HG02884 (cell line): ENCODE measurements around the gene NLGN4X.

Source experiments
- ATAC-seq: cut with Tn5 transposase; IDR thresholded peaks from one replicate; pipeline ENCODE4 v1.9.1; 2021; ENCODE audit warnings: mild to moderate bottlenecking, moderate library complexity; ENCODE audit not compliant: unreplicated experiment

Gene NLGN4X

GRCh38 chrX:6228720-6229119, at the start of gene NLGN4X:
Gene NLGN4X, minus strand, starts transcription at chrX:6228867. Its CDS starts 77,401 bp downstream, at chrX:6151466.
- ATAC-seq: no peak

DNA sequence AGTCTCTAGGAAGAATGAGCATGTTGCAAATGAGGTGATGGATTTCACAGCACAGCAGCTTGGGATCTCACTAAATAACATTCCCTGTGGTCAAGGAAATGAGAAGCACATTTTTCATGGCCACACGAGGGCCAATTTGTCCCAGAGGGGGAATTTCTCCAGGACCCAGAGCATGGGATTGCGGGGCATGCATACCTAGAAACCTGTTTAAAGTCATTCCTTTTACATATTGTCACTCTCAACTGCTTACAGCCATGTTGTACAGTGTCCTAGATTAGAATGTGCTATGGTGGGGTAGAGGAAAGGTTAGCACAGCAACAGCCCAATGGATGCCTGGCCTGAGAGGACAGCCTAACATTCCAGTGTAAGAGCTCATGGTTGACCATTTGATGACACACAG, 37.4 kb upstream of the NLGN4X start:
- no peak for ATAC-seq

GRCh38 chrX:6262959-6263358, 34.3 kb upstream of the NLGN4X start:
- no peak for ATAC-seq

DNA sequence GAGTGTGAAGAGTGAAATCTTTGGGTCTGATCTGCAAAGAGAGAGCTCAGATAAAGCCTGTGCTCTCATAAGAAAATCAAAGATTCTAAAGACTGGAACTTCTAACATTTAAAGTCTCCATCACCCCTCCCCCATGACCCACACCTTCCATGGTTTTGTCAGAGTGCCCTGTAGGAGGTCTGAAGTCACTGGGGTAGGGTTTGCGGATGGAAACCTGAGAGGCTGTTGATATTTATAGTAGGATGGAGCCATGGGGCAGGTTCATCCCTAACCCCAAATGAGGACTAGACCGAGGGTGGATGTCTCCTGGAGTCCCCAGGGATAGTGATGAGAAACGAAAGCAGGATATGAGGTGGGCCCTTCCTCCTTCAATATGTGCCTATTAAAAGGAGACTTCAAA, 28.4 kb upstream of the NLGN4X start:
- ATAC-seq: no peak

GRCh38 chrX:6244666-6245065, 16.0 kb upstream of the NLGN4X start:
- ATAC-seq: no peak

DNA sequence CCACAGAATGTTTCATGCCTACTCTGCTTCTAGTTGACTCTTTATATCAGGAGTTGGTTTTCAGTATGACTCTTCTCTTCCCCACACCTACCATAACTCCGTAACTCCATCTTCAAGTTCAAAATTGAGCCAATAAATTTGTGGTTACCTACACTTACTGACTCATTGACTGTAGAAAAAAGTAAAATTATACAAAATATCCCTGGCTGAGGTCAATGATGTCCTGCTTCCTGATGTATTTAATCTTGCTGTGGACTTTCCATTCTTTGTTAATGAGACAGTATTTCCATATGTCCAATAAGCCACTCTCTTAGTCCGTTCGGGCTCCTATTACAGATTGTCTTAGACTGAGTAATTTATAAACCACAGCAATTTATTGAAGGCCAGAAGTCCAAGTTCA, 9.9 kb upstream of the NLGN4X start:
- ATAC-seq: no peak

- ATAC-seq: no peak
Observed at GRCh38 chrX:6227935-6228334, 732 bp downstream of the NLGN4X start.

DNA sequence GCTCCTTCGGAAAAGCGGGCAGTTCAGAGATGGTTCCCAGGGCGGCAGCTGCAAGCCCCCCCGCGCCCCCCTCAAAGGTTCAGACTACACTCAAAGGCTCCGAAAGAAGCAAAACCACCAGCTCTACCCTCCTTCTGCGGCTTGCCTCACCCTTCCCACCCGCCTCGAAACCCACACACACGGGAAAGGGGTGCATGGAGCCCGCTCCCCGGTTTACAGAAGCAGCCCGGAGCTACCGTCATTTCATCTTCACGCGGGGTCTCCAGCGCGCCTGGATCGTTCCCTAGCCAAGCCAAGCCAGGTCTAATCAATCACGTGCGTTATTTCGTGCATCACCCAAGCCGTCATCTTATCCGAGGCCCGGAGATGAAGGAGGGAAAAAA, 1.2 kb downstream of the NLGN4X start:
- ATAC-seq: no peak

DNA sequence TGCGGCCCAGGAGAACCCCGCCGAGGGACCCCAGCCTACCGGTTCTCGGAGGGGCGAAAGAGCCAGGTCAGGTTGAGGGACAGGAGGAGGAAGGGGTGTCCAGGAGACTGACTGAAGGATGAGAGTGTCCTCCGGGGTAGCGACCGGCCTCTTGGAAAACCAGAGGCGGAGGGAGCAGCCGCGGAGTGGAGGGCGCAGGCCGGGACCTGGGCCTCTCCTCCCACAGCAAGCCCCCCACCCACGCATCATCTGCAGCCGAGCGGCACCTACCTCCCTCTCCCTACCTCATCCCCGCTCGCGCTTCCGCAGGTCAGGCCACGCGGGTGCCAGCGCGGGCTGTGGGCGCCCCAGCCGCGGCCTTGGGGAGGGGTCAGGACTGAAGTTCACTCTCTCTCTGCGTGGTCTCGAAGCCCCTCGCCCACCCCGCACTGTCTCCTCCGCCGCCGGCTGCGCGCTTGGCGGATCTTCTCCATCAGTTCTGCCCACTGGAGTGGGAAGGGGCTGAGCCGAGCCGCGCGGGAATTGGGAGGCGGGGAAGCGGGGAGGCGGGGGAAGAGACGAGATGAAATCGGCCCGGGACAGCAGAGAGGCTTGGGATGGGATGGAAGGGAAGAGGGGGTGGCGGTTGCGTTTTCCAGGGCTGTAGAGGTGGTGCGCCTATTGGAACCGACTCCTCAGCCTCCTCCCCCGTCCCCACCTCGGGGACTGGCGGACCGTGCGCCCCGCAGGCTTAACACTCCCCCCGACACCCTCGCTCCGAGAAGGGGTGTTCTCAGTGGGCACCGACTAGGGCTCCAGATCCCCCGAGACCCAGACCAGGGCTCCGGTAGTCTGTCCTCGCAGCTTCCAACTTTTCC, 1.8 kb downstream of the NLGN4X start:
- ATAC-seq: no peak

DNA sequence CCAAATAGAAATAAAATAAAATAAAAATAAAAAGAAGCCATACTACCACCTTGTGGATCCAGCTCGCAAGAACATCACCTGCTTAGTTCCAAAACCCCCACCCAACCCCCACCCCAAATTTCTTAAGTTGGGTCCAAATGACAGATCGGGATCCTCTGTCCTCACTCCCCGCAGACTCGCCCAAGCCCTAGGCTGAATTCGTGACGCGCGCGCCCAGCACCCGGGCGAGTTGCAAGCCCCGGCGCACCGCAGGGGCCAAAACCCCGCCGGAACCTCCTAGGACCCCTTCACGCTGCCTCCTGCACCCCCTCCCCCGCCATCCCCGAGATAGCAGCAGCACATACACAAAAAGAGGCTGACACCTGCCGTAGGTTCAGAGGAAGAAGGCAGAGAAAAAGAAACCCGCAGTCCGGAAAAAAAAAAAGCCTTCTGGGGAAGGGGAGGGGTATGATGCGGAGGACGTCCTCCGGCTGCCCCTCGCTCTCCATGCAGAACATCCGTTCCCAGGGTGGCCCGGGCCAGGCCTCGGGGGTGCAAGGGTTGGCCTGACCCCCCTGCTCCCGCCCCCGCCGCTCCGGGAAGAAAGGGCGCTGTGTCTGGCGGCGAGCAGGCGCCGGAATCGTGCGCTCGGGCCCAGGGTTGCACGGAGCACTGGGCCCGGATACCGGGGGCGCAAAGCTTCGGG, 2.6 kb downstream of the NLGN4X start:
- no peak for ATAC-seq

- ATAC-seq: no peak
Observed at GRCh38 chrX:6225288-6225910, 3.3 kb downstream of the NLGN4X start.

- no peak for ATAC-seq
Observed at GRCh38 chrX:6223516-6223915, 5.2 kb downstream of the NLGN4X start.

DNA sequence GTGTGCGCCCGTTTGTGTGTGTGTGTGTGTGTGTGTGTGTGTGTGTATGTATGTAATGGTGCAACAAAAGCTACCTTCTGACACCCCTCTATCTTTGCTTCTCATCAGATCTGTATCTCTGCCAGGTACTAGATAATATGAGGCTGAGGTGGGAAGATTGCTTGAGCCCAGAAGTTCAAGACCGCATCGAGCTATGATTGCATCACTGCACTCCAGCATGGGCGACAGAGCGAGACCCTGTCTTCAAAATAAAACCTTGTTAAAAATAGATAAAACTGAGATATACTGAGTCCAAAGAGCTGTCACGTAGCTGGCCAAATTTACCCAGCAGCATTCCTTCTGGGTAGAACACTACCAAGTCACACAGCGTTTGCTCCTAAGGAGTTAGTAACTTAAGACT, 18.4 kb downstream of the NLGN4X start:
- ATAC-seq: peak; percentile 50

GRCh38 chrX:6203462-6204215, 25.0 kb downstream of the NLGN4X start:
- no peak for ATAC-seq

GRCh38 chrX:6199486-6199885, 29.2 kb downstream of the NLGN4X start:
- ATAC-seq: no peak

DNA sequence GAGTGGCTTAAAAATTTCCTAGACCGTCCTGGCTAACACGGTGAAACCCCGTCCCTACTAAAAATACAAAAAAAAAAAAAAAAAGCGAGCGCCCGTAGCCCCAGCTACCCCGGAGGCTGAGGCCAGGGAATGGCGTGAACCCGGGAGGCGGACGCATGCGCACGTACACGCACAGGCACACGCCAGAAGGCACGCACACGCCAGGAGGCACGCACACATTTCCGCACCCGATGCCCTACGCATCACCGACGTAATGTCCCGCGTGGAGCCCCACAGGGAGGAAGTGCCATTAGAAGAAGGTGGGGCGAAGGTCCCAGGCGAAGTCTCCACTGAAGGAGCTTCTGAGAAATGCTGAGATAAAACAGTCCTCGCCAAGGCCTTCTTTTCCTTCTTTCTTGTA, 41.4 kb downstream of the NLGN4X start:
- no peak for ATAC-seq

DNA sequence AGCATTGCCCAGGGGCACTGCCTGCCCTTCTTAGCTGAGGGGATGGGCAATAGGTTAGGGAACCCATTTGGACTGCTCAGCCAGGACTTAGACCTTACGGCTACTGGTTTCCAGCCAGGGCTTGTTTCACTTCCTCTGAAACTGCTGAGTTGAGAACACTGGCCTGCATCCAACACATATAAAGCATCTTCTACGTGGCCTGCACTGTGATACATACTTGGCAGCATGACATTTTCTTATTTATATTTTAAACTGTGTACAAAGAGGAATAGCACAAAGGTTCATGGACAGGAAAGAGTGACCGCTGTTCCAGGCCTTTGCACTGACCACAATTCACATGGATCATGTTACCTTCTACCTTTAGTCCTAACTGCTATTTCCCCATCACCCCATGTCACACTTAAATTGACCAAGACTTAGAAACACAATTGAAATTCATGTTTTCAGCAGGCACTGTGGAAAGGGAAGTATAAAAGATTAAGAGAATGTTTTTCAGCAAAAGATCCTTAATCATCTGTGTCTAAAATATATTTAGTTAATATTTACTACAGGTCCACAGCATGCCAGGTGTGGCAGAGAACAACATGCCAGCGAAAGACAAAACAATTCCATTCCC, 43.7 kb downstream of the NLGN4X start:
- ATAC-seq: peak; percentile 98

GRCh38 chrX:6175914-6176313, 52.8 kb downstream of the NLGN4X start:
- no peak for ATAC-seq

DNA sequence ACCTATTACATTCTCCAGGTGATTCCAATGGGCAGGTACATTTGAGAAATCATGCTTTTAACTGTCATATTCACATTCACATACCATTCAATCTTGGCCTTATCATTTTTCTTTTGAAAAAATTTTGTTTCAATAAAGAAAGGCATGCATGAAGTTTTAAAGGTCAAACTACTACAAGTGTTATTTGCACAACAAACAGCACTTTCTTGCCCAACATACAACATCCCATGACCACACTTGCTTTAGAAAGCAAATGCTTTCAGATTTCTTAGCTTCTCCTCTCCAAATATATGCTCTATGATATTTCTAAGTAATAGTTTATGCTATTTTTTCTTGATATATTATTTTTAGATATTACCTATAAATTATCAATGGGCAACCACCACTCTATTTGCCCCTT, 58.2 kb downstream of the NLGN4X start:
- ATAC-seq: no peak

GRCh38 chrX:6169407-6169806, 59.3 kb downstream of the NLGN4X start:
- ATAC-seq: no peak

GRCh38 chrX:6163721-6164120, 64.9 kb downstream of the NLGN4X start:
- ATAC-seq: no peak
